Measurements from ENCODE around the gene ITIH5.

- TF ChIP-seq, protein P1, sequence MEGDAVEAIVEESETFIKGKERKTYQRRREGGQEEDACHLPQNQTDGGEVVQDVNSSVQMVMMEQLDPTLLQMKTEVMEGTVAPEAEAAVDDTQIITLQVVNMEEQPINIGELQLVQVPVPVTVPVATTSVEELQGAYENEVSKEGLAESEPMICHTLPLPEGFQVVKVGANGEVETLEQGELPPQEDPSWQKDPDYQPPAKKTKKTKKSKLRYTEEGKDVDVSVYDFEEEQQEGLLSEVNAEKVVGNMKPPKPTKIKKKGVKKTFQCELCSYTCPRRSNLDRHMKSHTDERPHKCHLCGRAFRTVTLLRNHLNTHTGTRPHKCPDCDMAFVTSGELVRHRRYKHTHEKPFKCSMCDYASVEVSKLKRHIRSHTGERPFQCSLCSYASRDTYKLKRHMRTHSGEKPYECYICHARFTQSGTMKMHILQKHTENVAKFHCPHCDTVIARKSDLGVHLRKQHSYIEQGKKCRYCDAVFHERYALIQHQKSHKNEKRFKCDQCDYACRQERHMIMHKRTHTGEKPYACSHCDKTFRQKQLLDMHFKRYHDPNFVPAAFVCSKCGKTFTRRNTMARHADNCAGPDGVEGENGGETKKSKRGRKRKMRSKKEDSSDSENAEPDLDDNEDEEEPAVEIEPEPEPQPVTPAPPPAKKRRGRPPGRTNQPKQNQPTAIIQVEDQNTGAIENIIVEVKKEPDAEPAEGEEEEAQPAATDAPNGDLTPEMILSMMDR (IDR thresholded peaks at IDR 0.05; ENCODE audit: poor library complexity, severe bottlenecking), result no peak
- no peak for TF ChIP-seq EP300 (conservative IDR thresholded peaks at IDR 0.05; ENCODE audit: poor library complexity, severe bottlenecking)
- TF ChIP-seq, protein P2, sequence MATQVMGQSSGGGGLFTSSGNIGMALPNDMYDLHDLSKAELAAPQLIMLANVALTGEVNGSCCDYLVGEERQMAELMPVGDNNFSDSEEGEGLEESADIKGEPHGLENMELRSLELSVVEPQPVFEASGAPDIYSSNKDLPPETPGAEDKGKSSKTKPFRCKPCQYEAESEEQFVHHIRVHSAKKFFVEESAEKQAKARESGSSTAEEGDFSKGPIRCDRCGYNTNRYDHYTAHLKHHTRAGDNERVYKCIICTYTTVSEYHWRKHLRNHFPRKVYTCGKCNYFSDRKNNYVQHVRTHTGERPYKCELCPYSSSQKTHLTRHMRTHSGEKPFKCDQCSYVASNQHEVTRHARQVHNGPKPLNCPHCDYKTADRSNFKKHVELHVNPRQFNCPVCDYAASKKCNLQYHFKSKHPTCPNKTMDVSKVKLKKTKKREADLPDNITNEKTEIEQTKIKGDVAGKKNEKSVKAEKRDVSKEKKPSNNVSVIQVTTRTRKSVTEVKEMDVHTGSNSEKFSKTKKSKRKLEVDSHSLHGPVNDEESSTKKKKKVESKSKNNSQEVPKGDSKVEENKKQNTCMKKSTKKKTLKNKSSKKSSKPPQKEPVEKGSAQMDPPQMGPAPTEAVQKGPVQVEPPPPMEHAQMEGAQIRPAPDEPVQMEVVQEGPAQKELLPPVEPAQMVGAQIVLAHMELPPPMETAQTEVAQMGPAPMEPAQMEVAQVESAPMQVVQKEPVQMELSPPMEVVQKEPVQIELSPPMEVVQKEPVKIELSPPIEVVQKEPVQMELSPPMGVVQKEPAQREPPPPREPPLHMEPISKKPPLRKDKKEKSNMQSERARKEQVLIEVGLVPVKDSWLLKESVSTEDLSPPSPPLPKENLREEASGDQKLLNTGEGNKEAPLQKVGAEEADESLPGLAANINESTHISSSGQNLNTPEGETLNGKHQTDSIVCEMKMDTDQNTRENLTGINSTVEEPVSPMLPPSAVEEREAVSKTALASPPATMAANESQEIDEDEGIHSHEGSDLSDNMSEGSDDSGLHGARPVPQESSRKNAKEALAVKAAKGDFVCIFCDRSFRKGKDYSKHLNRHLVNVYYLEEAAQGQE (IDR thresholded peaks at IDR 0.05; ENCODE audit: borderline replicate concordance), result no peak
- no peak for TF ChIP-seq RAD21 (conservative IDR thresholded peaks at IDR 0.05)
- TF ChIP-seq EZH2 (IDR thresholded peaks at IDR 0.05; ENCODE audit: borderline replicate concordance, insufficient read depth, low read length, poor library complexity, severe bottlenecking), result no peak
Observed at GRCh38 chr10:7534480-7534852, 132.3 kb downstream of the ITIH5 start.
